Erythroblast (primary cell): ENCODE results near the gene EXOSC5.

Experiments used
- GATA1 ChIP-seq: IDR thresholded peaks from 2 replicates; pipeline ENCODE4 v1.6.1; 2011; ENCODE audit warnings: low read depth, mild to moderate bottlenecking, control low read depth, low read length, moderate library complexity
- POLR2A ChIP-seq: IDR thresholded peaks from 2 replicates; pipeline ENCODE4 v1.6.1; 2011; ENCODE audit warnings: mild to moderate bottlenecking, low read length

GRCh38 chr19:41434450-41434849 lies 37.3 kb upstream of the EXOSC5 start:
- no peak for TF ChIP-seq POLR2A
- TF ChIP-seq GATA1 = no peak
